ENCODE measurements around the gene SGSM1.

Gene SGSM1

DNA sequence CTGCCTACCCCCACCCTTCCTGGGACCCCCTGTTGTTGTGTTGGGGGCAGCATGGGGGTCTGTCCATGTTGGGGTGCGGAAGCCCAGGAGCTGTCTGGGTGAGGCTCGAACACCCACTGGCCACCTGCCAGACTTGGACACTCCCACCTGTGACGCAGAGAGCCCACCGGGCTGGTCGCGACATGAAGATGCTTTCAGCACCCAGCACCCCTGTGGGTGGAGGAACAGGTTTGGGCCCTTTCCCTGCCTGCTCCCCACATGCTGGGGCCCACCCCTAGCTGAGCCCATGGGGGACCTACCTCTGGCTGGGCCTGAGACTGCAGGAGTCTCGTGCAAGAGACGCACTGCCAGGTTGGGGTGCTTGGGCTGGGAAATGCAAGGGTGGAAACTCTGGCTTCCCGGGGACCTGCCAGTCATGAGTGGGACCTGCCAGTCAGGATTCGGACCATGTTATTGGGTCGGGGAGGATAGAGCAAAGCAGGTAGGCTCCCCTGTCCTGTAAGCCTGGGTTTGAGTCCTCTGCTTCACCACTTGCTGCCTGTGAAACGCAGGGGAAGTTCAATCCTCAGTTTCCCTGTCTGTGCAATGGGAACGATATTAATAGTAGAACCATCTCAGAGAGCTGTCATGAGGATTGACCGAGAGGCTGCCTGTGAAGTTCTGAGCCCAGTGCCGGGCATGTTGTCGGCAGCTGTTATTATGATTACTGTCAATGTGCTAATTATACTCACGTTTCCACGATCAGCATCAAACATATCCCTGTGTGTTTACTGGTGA is 170.6 kb downstream of the SGSM1 start:
- Histone ChIP-seq H3K4me1 (ENCODE audit: control insufficient read depth, insufficient read depth, low read length) (peaks cover 24% of the 10 kb centered on the region), H3K4me3 (ENCODE audit: insufficient read depth, low read depth, low read length) (no peak overlapping the region), H3K36me3 (ENCODE audit: control insufficient read depth, insufficient read depth, low read length) (no peaks in the 10 kb centered on the region), H3K9me3 (ENCODE audit: control insufficient read depth, low read length) (no peaks in the 10 kb centered on the region), H3K27me3 (ENCODE audit: control insufficient read depth, insufficient read depth, low read length, poor library complexity, severe bottlenecking) (no peaks in the 10 kb centered on the region), H3K27ac (ENCODE audit: insufficient read depth, low read depth, low read length, poor library complexity, severe bottlenecking) (peak overlapping the region; percentile 64)
- WGBS, 2 experiments, result 91% methylated on average over 18 of the region's 18 CpGs

All from ectodermal cell (in vitro differentiated cells).